GM12878 (cell line): ENCODE data around the gene PGLYRP1. TPM values are rescaled to one million over a fixed set of nuclear protein-coding genes. Genes with fewer than 3 reads are reported as not detected.

Source experiments
- ATAC-seq: fragments of 200-7000 bp; cut with Tn5 transposase; 3 replicates; pipeline ENCODE4 v1.9.1; 2020; ENCODE audit warnings: mild to moderate bottlenecking, moderate library complexity
- BruUV-seq: library from RNA; stranded (reverse); fragments of 400-500 nt; replicated peaks from 2 replicates; lab custom pipeline; 2021; lab: Mats Ljungman, UMichigan
- CTCF ChIA-PET: fragments of 300-600 bp; sonication (Branson Sonifier 250); formaldehyde crosslinking; extraction: SDS; loops from one replicate; lab custom pipeline; 2021; ENCODE audit warnings: inconsistent platforms; lab: Yijun Ruan, JAX
- POLR2A ChIA-PET: fragments of 350-600 bp; formaldehyde crosslinking; extraction: SDS; loops from one replicate; lab custom pipeline; 2021; ENCODE audit warnings: inconsistent platforms; lab: Charles Lee
- RAD21 ChIA-PET: fragments of 300-600 bp; sonication (Branson Sonifier 250); formaldehyde crosslinking; loops from one replicate; lab custom pipeline; 2023; ENCODE audit warnings: antibody characterized with exemption; ENCODE audit not compliant: unreplicated experiment; lab: Charles Lee
- SMC1A ChIA-PET: fragments of 300-600 bp; sonication (Branson Sonifier 250); formaldehyde crosslinking; loops from one replicate; lab custom pipeline; 2023; ENCODE audit not compliant: unreplicated experiment, uncharacterized antibody; lab: Charles Lee
- DNase-seq: peaks from one replicate; pipeline ENCODE4 v3.0.0-alpha.2; 2011; ENCODE audit warnings: low read depth, low spot score
- FAIRE-seq: peaks from 3 replicates; lab custom pipeline; 2011; peaks lifted over from hg19 to GRCh38; lab: Jason Lieb, UNC
- H2AFZ ChIP-seq: 2 replicates; pipeline ENCODE4 v1.6.0; 2011; ENCODE audit warnings: low read depth, low read length, control low read depth; ENCODE audit not compliant: control insufficient read depth
- H3K27ac ChIP-seq: 2 replicates; pipeline ENCODE4 v1.5.1; 2011; ENCODE audit warnings: control low read depth; ENCODE audit not compliant: control insufficient read depth, insufficient read depth
- H3K27me3 ChIP-seq, 2 experiments: replicated peaks in 1 of 2; 2 replicates each; pipeline versions ENCODE4 v1.6.0 to v1.6.1; 2011; ENCODE audit warnings: low read length in 1 of 2; ENCODE audit not compliant: control insufficient read depth in 2 of 2, insufficient read depth in 2 of 2
- H3K36me3 ChIP-seq, 2 experiments: 2 replicates each; pipeline ENCODE4 v1.5.1; 2011; ENCODE audit warnings: low read length in 1 of 2; ENCODE audit not compliant: control insufficient read depth in 2 of 2, insufficient read depth in 2 of 2
- H3K4me1 ChIP-seq: 2 replicates; pipeline ENCODE4 v1.6.1; 2011; ENCODE audit warnings: mild to moderate bottlenecking, low read length, moderate library complexity, mixed read lengths; ENCODE audit not compliant: control insufficient read depth, insufficient read depth
- H3K4me2 ChIP-seq: 2 replicates; pipeline ENCODE4 v1.6.0; 2011; ENCODE audit warnings: control low read depth; ENCODE audit not compliant: control insufficient read depth, insufficient read depth
- H3K4me3 ChIP-seq: fragments of 200-600 bp; sonication (generic); 2 replicates; pipeline ENCODE4 v1.5.1; 2016
- H3K79me2 ChIP-seq: 2 replicates; pipeline ENCODE4 v1.6.0; 2011; ENCODE audit warnings: low read length; ENCODE audit not compliant: control insufficient read depth, insufficient read depth
- H3K9ac ChIP-seq: 2 replicates; pipeline ENCODE4 v1.8.0; 2011; ENCODE audit warnings: low read length, control low read depth, mixed read lengths; ENCODE audit not compliant: control insufficient read depth, insufficient read depth
- H3K9me3 ChIP-seq: replicated peaks from 3 replicates; pipeline ENCODE4 v1.5.1; 2011; ENCODE audit warnings: mild to moderate bottlenecking, low read length; ENCODE audit not compliant: control insufficient read depth, insufficient read depth
- H4K20me1 ChIP-seq: 2 replicates; pipeline ENCODE4 v1.6.0; 2011; ENCODE audit not compliant: control insufficient read depth, insufficient read depth
- CHD2 ChIP-seq: IDR thresholded peaks from 2 replicates; pipeline ENCODE4 v1.6.1; 2011; ENCODE audit warnings: low read depth, low read length, improper control_type of control experiment, borderline replicate concordance
- HDAC6 ChIP-seq: fragments of 200-600 bp; sonication (generic); IDR thresholded peaks from one replicate; pipeline ENCODE4 v1.8.0; 2017; ENCODE audit warnings: antibody characterized with exemption; ENCODE audit not compliant: unreplicated experiment
- KAT2A ChIP-seq: conservative IDR thresholded peaks from 2 replicates; pipeline ENCODE4 v1.6.1; 2011; ENCODE audit warnings: low read depth, low read length; ENCODE audit not compliant: control insufficient read depth
- NFXL1 ChIP-seq: fragments of 450-650 bp; IDR thresholded peaks from 2 replicates; pipeline ENCODE4 v1.6.1; 2017; ENCODE audit warnings: antibody characterized with exemption, mild to moderate bottlenecking, borderline replicate concordance
- RFX5 ChIP-seq: IDR thresholded peaks from 2 replicates; pipeline ENCODE4 v1.6.1; 2011; ENCODE audit warnings: low read depth, low read length, improper control_type of control experiment
- TBL1XR1 ChIP-seq: IDR thresholded peaks from 2 replicates; pipeline ENCODE4 v1.6.1; 2012; ENCODE audit warnings: low read depth, low read length, improper control_type of control experiment
- TCF7 ChIP-seq: IDR thresholded peaks from 2 replicates; pipeline ENCODE4 v1.6.1; 2014; ENCODE audit warnings: antibody characterized with exemption, borderline replicate concordance
- WGBS: methylation state at CpG from one replicate; pipeline ENCODE4 v1.1.6; 2016; ENCODE audit warnings: low lambda C conversion rate; ENCODE audit not compliant: insufficient replicate concordance, insufficient coverage; ENCODE audit errors: missing lambda C conversion rate; 5-methylcytosine and 5-hydroxymethylcytosine counted together
- in situ Hi-C: fragments of 300-500 bp; cut with MboI; formaldehyde crosslinking; loops from 9 replicates; pipeline ENCODE4 v1.14.3; 2018; ENCODE audit warnings: mixed read lengths
- intact Hi-C: fragments of 100-400 bp; cut with micrococcal nuclease; formaldehyde crosslinking; loops from one replicate; pipeline ENCODE4 v1.14.2; 2022; ENCODE audit not compliant: unreplicated experiment
- polyA plus RNA-seq, 11 experiments: library from polyadenylated mRNA; depleted of rRNA in 4 of 11; unstranded in 6 of 11; stranded (reverse) in 5 of 11; fragments of >200 nt; fragmentation: Nextera tagmentation in 4 of 11; fragmentation: Illumina TruSeq in 1 of 11; extraction: Ambion mirVana in 4 of 11; extraction: Trizol in 1 of 11; gene quantifications; 1 replicate in 1 of 11; 2 replicates in 10 of 11; pipeline versions ENCODE4 v1.2.1 to v1.2.3, GENCODE V29; 2011 to 2016; ENCODE audit warnings: inconsistent platforms in 2 of 11, missing spikeins in 2 of 11, low read depth in 1 of 11
- total RNA-seq, 4 experiments: library from RNA; depleted of rRNA in 3 of 4; stranded (reverse); fragments of >200 nt in 3 of 4; fragmentation: Illumina TruSeq in 1 of 4; extraction: Trizol in 1 of 4; gene quantifications; 2 replicates each; pipeline versions ENCODE4 v1.2.1 to v1.2.3, GENCODE V29; 2013 to 2021
- TF ChIP-seq, protein P1 (sequence below): fragments of 450-650 bp; IDR thresholded peaks from 2 replicates; pipeline ENCODE4 v1.6.1; 2017; ENCODE audit warnings: mild to moderate bottlenecking, moderate library complexity
- TF ChIP-seq, protein P2 (sequence below): fragments of 450-650 bp; IDR thresholded peaks from 2 replicates; pipeline ENCODE4 v1.6.1; 2018; ENCODE audit warnings: borderline replicate concordance, mild to moderate bottlenecking; ENCODE audit not compliant: partially characterized antibody
- TF ChIP-seq, protein P3 (sequence below): fragments of 450-650 bp; IDR thresholded peaks from 2 replicates; pipeline ENCODE4 v1.6.1; 2018; ENCODE audit warnings: mild to moderate bottlenecking, low read depth, moderate library complexity; ENCODE audit not compliant: partially characterized antibody
- TF ChIP-seq, protein P4 (sequence below): IDR thresholded peaks from 2 replicates; pipeline ENCODE4 v1.6.1; 2012; ENCODE audit warnings: low read depth, low read length, improper control_type of control experiment

Gene PGLYRP1
- total and polyA plus RNA-seq, 10 of the 15 experiments (the other 5 are each of a cell fraction or from before 2014, with no cell fraction given): 0.30 TPM; not detected in 9

DNA sequence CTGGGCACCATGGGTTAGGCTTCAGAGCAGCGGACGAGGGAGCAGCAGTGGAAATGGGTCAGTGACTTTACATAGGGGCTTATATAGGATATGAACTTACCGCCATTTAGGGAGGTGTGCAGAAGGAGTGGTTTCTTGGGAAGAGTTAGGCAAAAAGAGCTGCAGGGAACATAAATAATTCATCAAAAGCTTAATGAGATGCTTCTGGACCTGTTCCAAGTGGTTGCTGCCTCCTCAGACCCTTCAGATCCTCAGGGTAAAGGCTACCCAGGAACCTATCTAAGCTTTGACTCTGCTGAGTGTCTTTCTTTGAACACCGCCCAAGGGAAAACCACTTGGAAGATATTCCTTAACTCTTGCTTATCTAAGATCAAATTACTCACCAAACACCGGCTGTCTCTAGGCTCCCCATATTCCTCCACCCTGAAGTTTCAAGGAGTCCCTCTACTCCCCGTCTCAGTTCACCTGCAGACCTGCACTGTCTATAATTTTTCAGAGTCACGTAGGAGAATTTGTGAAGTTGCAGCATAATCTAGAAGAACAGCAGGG lies 18.2 kb upstream of the PGLYRP1 start, which contains the start of gene IGFL4 (continued):
- TF ChIP-seq, protein P1, sequence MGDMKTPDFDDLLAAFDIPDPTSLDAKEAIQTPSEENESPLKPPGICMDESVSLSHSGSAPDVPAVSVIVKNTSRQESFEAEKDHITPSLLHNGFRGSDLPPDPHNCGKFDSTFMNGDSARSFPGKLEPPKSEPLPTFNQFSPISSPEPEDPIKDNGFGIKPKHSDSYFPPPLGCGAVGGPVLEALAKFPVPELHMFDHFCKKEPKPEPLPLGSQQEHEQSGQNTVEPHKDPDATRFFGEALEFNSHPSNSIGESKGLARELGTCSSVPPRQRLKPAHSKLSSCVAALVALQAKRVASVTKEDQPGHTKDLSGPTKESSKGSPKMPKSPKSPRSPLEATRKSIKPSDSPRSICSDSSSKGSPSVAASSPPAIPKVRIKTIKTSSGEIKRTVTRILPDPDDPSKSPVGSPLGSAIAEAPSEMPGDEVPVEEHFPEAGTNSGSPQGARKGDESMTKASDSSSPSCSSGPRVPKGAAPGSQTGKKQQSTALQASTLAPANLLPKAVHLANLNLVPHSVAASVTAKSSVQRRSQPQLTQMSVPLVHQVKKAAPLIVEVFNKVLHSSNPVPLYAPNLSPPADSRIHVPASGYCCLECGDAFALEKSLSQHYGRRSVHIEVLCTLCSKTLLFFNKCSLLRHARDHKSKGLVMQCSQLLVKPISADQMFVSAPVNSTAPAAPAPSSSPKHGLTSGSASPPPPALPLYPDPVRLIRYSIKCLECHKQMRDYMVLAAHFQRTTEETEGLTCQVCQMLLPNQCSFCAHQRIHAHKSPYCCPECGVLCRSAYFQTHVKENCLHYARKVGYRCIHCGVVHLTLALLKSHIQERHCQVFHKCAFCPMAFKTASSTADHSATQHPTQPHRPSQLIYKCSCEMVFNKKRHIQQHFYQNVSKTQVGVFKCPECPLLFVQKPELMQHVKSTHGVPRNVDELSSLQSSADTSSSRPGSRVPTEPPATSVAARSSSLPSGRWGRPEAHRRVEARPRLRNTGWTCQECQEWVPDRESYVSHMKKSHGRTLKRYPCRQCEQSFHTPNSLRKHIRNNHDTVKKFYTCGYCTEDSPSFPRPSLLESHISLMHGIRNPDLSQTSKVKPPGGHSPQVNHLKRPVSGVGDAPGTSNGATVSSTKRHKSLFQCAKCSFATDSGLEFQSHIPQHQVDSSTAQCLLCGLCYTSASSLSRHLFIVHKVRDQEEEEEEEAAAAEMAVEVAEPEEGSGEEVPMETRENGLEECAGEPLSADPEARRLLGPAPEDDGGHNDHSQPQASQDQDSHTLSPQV: no peak
- TF ChIP-seq CHD2: no peak
- TF ChIP-seq, all 136 proteins: peak for 0

DNA sequence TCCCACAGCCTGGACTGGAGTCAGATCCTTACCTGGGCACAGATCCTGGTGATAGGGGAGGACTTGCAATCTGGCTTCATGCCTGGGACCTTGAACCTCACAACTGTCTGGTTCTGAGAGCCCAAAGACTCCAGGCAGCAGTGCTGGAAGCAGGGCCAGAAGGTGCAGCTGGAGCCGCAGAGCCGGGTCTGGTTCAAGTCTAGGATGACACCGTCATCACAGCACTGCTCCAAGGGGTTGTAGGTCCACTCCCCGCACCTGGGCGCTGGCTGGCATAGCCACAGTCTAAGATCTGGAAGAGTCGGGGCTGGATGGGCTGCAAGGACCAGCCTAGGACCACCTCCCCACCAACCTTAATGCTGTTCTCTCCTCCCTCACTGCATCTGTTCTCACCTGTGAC lies 17.3 kb upstream of the PGLYRP1 start:
- DNase-seq: no peak
- in situ Hi-C loops: no loop called here
- no peaks in the 10 kb centered on the region for H3K9me3 ChIP-seq
- H3K27ac ChIP-seq: no peak overlapping the region
- BruUV-seq: no TSS peak
- ChIA-PET RAD21 (no interaction called here), SMC1A (interaction anchor here (1.5 kb wide), 1 partner anchor 12 kb away, joined by 3 read pairs; no protein-coding TSS in a partner anchor), POLR2A (no interaction called here), CTCF (interaction anchor here (0.8 kb wide), 1 partner anchor 23 kb away, joined by 3 read pairs; no protein-coding TSS in a partner anchor)
- H3K9ac ChIP-seq: no peak overlapping the region
- intact Hi-C loops: no loop called here
- no peak for ATAC-seq
- H3K27me3 ChIP-seq: peaks cover 3 to 5% of the 10 kb centered on the region in 2 experiments; a peak in 3 of 4 replicates
- no peak overlapping the region for H2AFZ ChIP-seq
- FAIRE-seq: no peak
- H3K79me2 ChIP-seq: no peaks in the 10 kb centered on the region
- no peak overlapping the region for H3K4me2 ChIP-seq
- no peaks in the 10 kb centered on the region for H3K36me3 ChIP-seq
- no peak overlapping the region for H3K4me3 ChIP-seq
- 18% methylated on average over 6 of the region's 6 CpGs for WGBS
- no peaks in the 10 kb centered on the region for H3K4me1 ChIP-seq
- H4K20me1 ChIP-seq: no peaks in the 10 kb centered on the region
- no peak for TF ChIP-seq RFX5
- TF ChIP-seq TCF7: no peak
- no peak for TF ChIP-seq KAT2A
- TF ChIP-seq TBL1XR1: no peak
- TF ChIP-seq HDAC6: no peak
- TF ChIP-seq, protein P2, sequence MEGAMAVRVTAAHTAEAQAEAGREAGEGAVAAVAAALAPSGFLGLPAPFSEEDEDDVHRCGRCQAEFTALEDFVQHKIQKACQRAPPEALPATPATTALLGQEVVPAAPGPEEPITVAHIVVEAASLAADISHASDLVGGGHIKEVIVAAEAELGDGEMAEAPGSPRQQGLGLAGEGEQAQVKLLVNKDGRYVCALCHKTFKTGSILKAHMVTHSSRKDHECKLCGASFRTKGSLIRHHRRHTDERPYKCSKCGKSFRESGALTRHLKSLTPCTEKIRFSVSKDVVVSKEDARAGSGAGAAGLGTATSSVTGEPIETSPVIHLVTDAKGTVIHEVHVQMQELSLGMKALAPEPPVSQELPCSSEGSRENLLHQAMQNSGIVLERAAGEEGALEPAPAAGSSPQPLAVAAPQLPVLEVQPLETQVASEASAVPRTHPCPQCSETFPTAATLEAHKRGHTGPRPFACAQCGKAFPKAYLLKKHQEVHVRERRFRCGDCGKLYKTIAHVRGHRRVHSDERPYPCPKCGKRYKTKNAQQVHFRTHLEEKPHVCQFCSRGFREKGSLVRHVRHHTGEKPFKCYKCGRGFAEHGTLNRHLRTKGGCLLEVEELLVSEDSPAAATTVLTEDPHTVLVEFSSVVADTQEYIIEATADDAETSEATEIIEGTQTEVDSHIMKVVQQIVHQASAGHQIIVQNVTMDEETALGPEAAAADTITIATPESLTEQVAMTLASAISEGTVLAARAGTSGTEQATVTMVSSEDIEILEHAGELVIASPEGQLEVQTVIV: no peak
- TF ChIP-seq, protein P3, sequence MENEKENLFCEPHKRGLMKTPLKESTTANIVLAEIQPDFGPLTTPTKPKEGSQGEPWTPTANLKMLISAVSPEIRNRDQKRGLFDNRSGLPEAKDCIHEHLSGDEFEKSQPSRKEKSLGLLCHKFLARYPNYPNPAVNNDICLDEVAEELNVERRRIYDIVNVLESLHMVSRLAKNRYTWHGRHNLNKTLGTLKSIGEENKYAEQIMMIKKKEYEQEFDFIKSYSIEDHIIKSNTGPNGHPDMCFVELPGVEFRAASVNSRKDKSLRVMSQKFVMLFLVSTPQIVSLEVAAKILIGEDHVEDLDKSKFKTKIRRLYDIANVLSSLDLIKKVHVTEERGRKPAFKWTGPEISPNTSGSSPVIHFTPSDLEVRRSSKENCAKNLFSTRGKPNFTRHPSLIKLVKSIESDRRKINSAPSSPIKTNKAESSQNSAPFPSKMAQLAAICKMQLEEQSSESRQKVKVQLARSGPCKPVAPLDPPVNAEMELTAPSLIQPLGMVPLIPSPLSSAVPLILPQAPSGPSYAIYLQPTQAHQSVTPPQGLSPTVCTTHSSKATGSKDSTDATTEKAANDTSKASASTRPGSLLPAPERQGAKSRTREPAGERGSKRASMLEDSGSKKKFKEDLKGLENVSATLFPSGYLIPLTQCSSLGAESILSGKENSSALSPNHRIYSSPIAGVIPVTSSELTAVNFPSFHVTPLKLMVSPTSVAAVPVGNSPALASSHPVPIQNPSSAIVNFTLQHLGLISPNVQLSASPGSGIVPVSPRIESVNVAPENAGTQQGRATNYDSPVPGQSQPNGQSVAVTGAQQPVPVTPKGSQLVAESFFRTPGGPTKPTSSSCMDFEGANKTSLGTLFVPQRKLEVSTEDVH: no peak
- TF ChIP-seq, protein P4, sequence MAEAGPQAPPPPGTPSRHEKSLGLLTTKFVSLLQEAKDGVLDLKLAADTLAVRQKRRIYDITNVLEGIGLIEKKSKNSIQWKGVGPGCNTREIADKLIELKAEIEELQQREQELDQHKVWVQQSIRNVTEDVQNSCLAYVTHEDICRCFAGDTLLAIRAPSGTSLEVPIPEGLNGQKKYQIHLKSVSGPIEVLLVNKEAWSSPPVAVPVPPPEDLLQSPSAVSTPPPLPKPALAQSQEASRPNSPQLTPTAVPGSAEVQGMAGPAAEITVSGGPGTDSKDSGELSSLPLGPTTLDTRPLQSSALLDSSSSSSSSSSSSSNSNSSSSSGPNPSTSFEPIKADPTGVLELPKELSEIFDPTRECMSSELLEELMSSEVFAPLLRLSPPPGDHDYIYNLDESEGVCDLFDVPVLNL: no peak
- TF ChIP-seq NFXL1: no peak
